H9 (cell line): ENCODE data around the gene TRMU. TPM values are rescaled to one million over a fixed set of nuclear protein-coding genes. Genes with fewer than 3 reads are reported as not detected.
A peak's percentile ranks its signal among the peaks of the same experiment; 100 is the strongest.

ENCODE experiments used
- DNase-seq: peaks from one replicate; pipeline ENCODE4 v3.0.0-alpha.2; 2017
- H2AFZ ChIP-seq: one replicate; pipeline ENCODE4 v1.6.1; 2013; ENCODE audit warnings: mild to moderate bottlenecking, low read length, control low read depth, moderate library complexity
- H2AK5ac ChIP-seq: 2 replicates; pipeline ENCODE4 v1.6.1; 2013; ENCODE audit warnings: low read length, control low read depth, mixed read lengths; ENCODE audit not compliant: insufficient read length
- H2BK120ac ChIP-seq: one replicate; pipeline ENCODE4 v1.6.1; 2013; ENCODE audit warnings: low read depth, mild to moderate bottlenecking, low read length, control low read depth, inconsistent platforms; ENCODE audit not compliant: poor library complexity, severe bottlenecking
- H2BK12ac ChIP-seq: 2 replicates; pipeline ENCODE4 v1.6.1; 2013; ENCODE audit warnings: low read length, control low read depth, mixed read lengths, low read depth; ENCODE audit not compliant: insufficient read length
- H2BK15ac ChIP-seq: 2 replicates; pipeline ENCODE4 v1.6.1; 2013; ENCODE audit warnings: low read depth, low read length, control low read depth
- H2BK20ac ChIP-seq: one replicate; pipeline ENCODE4 v1.6.1; 2013; ENCODE audit warnings: low read depth, mild to moderate bottlenecking, low read length, control low read depth, inconsistent platforms; ENCODE audit not compliant: poor library complexity, severe bottlenecking
- H2BK5ac ChIP-seq: 2 replicates; pipeline ENCODE4 v1.6.1; 2013; ENCODE audit warnings: low read length, control low read depth, mixed read lengths; ENCODE audit not compliant: insufficient read length
- H3K14ac ChIP-seq: 2 replicates; pipeline ENCODE4 v1.6.1; 2013; ENCODE audit warnings: low read length, control low read depth; ENCODE audit not compliant: insufficient read depth
- H3K18ac ChIP-seq: 2 replicates; pipeline ENCODE4 v1.6.1; 2013; ENCODE audit warnings: low read depth, mild to moderate bottlenecking, mixed read lengths, low read length, control low read depth; ENCODE audit not compliant: insufficient read length
- H3K23ac ChIP-seq: 2 replicates; pipeline ENCODE4 v1.6.1; 2013; ENCODE audit warnings: low read length, control low read depth, mixed read lengths, low read depth; ENCODE audit not compliant: insufficient read length
- H3K23me2 ChIP-seq: 2 replicates; pipeline ENCODE4 v1.6.1; 2013; ENCODE audit warnings: low read depth, mild to moderate bottlenecking, mixed read lengths, low read length, control low read depth; ENCODE audit not compliant: insufficient read length, poor library complexity, severe bottlenecking
- H3K27ac ChIP-seq: 2 replicates; pipeline ENCODE4 v1.5.1; 2013; ENCODE audit warnings: low read length, control low read depth, mixed read lengths, low read depth; ENCODE audit not compliant: insufficient read length
- H3K27me3 ChIP-seq: 2 replicates; pipeline ENCODE4 v1.6.1; 2013; ENCODE audit warnings: low read length, control low read depth, inconsistent platforms; ENCODE audit not compliant: insufficient read depth
- H3K4ac ChIP-seq: 2 replicates; pipeline ENCODE4 v1.6.1; 2013; ENCODE audit warnings: low read depth, mild to moderate bottlenecking, control low read depth, inconsistent platforms, low read length, moderate library complexity
- H3K4me1 ChIP-seq: 2 replicates; pipeline ENCODE4 v1.6.1; 2013; ENCODE audit warnings: low read length, control low read depth, inconsistent platforms; ENCODE audit not compliant: insufficient read depth
- H3K4me2 ChIP-seq: 2 replicates; pipeline ENCODE4 v1.6.1; 2013; ENCODE audit warnings: low read length, control low read depth, mixed read lengths; ENCODE audit not compliant: insufficient read length, insufficient read depth
- H3K56ac ChIP-seq: 2 replicates; pipeline ENCODE4 v1.6.1; 2013; ENCODE audit warnings: low read depth, mild to moderate bottlenecking, mixed read lengths, low read length, control low read depth; ENCODE audit not compliant: insufficient read length
- H3K79me1 ChIP-seq: 2 replicates; pipeline ENCODE4 v1.6.1; 2013; ENCODE audit warnings: low read depth, mild to moderate bottlenecking, moderate library complexity, low read length, control low read depth, inconsistent platforms; ENCODE audit not compliant: insufficient read depth, poor library complexity, severe bottlenecking
- H3K79me2 ChIP-seq: 2 replicates; pipeline ENCODE4 v1.6.1; 2013; ENCODE audit warnings: low read length, control low read depth, inconsistent platforms; ENCODE audit not compliant: insufficient read depth
- H3K9ac ChIP-seq: 2 replicates; pipeline ENCODE4 v1.6.1; 2013; ENCODE audit warnings: low read length, control low read depth, mixed read lengths; ENCODE audit not compliant: insufficient read length; ENCODE audit errors: extremely low read depth
- H3K9me3 ChIP-seq: one replicate; pipeline ENCODE4 v1.6.1; 2013; ENCODE audit warnings: low read depth, low read length, inconsistent platforms; ENCODE audit not compliant: control insufficient read depth
- H3T11ph ChIP-seq: one replicate; pipeline ENCODE4 v1.6.1; 2013; ENCODE audit warnings: mild to moderate bottlenecking, low read length, control low read depth, inconsistent platforms
- H4K20me1 ChIP-seq: one replicate; pipeline ENCODE4 v1.6.1; 2013; ENCODE audit not compliant: control insufficient read depth, insufficient read length, insufficient read depth
- H4K5ac ChIP-seq: 2 replicates; pipeline ENCODE4 v1.6.1; 2013; ENCODE audit warnings: low read depth, mild to moderate bottlenecking, mixed read lengths, low read length, control low read depth; ENCODE audit not compliant: insufficient read length
- H4K8ac ChIP-seq: replicated peaks from 2 replicates; pipeline ENCODE4 v1.6.1; 2013; ENCODE audit warnings: low read length, control low read depth, mixed read lengths, low read depth; ENCODE audit not compliant: insufficient read length
- H4K91ac ChIP-seq: 2 replicates; pipeline ENCODE4 v1.6.1; 2013; ENCODE audit warnings: low read depth, mild to moderate bottlenecking, moderate library complexity, mixed read lengths, low read length, control low read depth; ENCODE audit not compliant: insufficient read length
- H3K27ac Mint-ChIP-seq, 3 experiments: 2 replicates in 2 of 3; 3 replicates in 1 of 3; pipeline ENCODE4 v1.8.0; 2020 to 2021; ENCODE audit warnings: mixed read lengths in 3 of 3, mild to moderate bottlenecking in 1 of 3, moderate library complexity in 1 of 3
- H3K27me3 Mint-ChIP-seq: 2 replicates; pipeline ENCODE4 v1.8.0; 2021; ENCODE audit warnings: low read depth, mild to moderate bottlenecking, moderate library complexity, mixed read lengths
- H3K36me3 Mint-ChIP-seq, 3 experiments: 2 replicates in 2 of 3; 3 replicates in 1 of 3; pipeline ENCODE4 v1.8.0; 2020 to 2021; ENCODE audit warnings: low read depth in 3 of 3, mixed read lengths in 3 of 3; ENCODE audit not compliant: insufficient read depth in 1 of 3
- H3K4me1 Mint-ChIP-seq, 2 experiments: 2 replicates each; pipeline ENCODE4 v1.8.0; 2020; ENCODE audit warnings: mixed read lengths in 2 of 2
- H3K4me3 Mint-ChIP-seq, 2 experiments: 2 replicates in 1 of 2; 3 replicates in 1 of 2; pipeline ENCODE4 v1.8.0; 2020 to 2021; ENCODE audit warnings: mild to moderate bottlenecking in 2 of 2, mixed read lengths in 2 of 2, moderate library complexity in 1 of 2
- H3K9me3 Mint-ChIP-seq, 2 experiments: 2 replicates in 1 of 2; 3 replicates in 1 of 2; pipeline ENCODE4 v1.8.0; 2020; ENCODE audit warnings: mild to moderate bottlenecking in 2 of 2, mixed read lengths in 2 of 2, moderate library complexity in 1 of 2
- WGBS: extraction: QIAGEN DNeasy Blood & Tissue Kit; methylation state at CpG from one replicate; pipeline ENCODE4 v1.1.7; 2013; ENCODE audit warnings: missing lambda C conversion rate, low lambda C conversion rate, mixed read lengths; ENCODE audit not compliant: insufficient read length; ENCODE audit errors: extremely low coverage; 5-methylcytosine and 5-hydroxymethylcytosine counted together
- total RNA-seq: library from RNA; stranded (reverse); gene quantifications from 2 replicates; pipeline ENCODE4 v1.2.1, GENCODE V29; 2021
- TF ChIP-seq, protein P1 (sequence below): fragments of 200-600 bp; sonication (generic); conservative IDR thresholded peaks from 3 replicates; pipeline ENCODE4 v1.8.0; 2021; ENCODE audit warnings: antibody characterized with exemption, mild to moderate bottlenecking

Gene TRMU
- total RNA-seq, 1 experiment from 2014 or later, result 86.3 TPM

- Histone ChIP-seq H2AFZ (no peak overlapping the region), H3K23ac (no peak overlapping the region), H3K56ac (no peak overlapping the region), H2BK15ac (no peak overlapping the region), H3K9ac (no peak overlapping the region), H3K27me3 (no peaks in the 10 kb centered on the region), H4K20me1 (no peaks in the 10 kb centered on the region), H3K23me2 (no peaks in the 10 kb centered on the region), H3K27ac (no peak overlapping the region), H3K79me1 (no peaks in the 10 kb centered on the region), H3K14ac (no peak overlapping the region), H4K5ac (no peak overlapping the region), H3K4me2 (no peak overlapping the region), H2AK5ac (no peak overlapping the region), H3K4ac (no peak overlapping the region), H3K18ac (no peak overlapping the region), H4K91ac (no peak overlapping the region), H2BK12ac (no peak overlapping the region), H3K9me3 (no peaks in the 10 kb centered on the region), H2BK120ac (no peak overlapping the region), H3T11ph (no peak overlapping the region), H2BK20ac (no peak overlapping the region), H4K8ac (no peak overlapping the region), H3K79me2 (no peaks in the 10 kb centered on the region), H2BK5ac (no peak overlapping the region), H3K4me1 (no peaks in the 10 kb centered on the region)
- WGBS, result no CpG with 5 or more reads among the region's 22 CpGs
- TF ChIP-seq, protein P1, sequence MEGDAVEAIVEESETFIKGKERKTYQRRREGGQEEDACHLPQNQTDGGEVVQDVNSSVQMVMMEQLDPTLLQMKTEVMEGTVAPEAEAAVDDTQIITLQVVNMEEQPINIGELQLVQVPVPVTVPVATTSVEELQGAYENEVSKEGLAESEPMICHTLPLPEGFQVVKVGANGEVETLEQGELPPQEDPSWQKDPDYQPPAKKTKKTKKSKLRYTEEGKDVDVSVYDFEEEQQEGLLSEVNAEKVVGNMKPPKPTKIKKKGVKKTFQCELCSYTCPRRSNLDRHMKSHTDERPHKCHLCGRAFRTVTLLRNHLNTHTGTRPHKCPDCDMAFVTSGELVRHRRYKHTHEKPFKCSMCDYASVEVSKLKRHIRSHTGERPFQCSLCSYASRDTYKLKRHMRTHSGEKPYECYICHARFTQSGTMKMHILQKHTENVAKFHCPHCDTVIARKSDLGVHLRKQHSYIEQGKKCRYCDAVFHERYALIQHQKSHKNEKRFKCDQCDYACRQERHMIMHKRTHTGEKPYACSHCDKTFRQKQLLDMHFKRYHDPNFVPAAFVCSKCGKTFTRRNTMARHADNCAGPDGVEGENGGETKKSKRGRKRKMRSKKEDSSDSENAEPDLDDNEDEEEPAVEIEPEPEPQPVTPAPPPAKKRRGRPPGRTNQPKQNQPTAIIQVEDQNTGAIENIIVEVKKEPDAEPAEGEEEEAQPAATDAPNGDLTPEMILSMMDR, result peak; percentile 88
- DNase-seq, result peak; percentile 83
- Mint-ChIP-seq H3K27ac (peak overlapping the region in 1 of 3 experiments; percentile 79; a peak in 1 of 7 replicates), H3K4me1 (no peaks in the 10 kb centered on the region), H3K27me3 (no peaks in the 10 kb centered on the region), H3K9me3 (peaks cover 2 to 5% of the 10 kb centered on the region in 2 experiments; a peak in 2 of 5 replicates), H3K36me3 (peaks cover 29 to 76% (median 60%) of the 10 kb centered on the region in 3 experiments; a peak in 6 of 7 replicates), H3K4me3 (no peak overlapping the region)
Measured at GRCh38 chr22:46355369-46355995, 20.0 kb downstream of the TRMU start.
